HEK293 (cell line): ENCODE data around the gene RAB40AL.

Experiments used
- FEZF1 ChIP-seq: fragments of 450-650 bp; formaldehyde crosslinking; IDR thresholded peaks from 2 replicates; pipeline ENCODE4 v1.5.1; 2016; ENCODE audit warnings: missing biosample characterization, missing genetic modification characterization
- ZNF133 ChIP-seq: fragments of 450-650 bp; formaldehyde crosslinking; IDR thresholded peaks from 2 replicates; pipeline ENCODE4 v1.5.1; 2016; ENCODE audit warnings: missing biosample characterization, missing genetic modification characterization
- ZNF2 ChIP-seq: fragments of 450-650 bp; formaldehyde crosslinking; IDR thresholded peaks from 2 replicates; pipeline ENCODE4 v1.5.1; 2016; ENCODE audit warnings: missing biosample characterization, missing genetic modification characterization
- ZNF302 ChIP-seq: fragments of 450-650 bp; formaldehyde crosslinking; IDR thresholded peaks from 2 replicates; pipeline ENCODE4 v1.5.1; 2016; ENCODE audit warnings: missing biosample characterization, missing genetic modification characterization, low read depth
- ZNF311 ChIP-seq: fragments of 450-650 bp; formaldehyde crosslinking; IDR thresholded peaks from 2 replicates; pipeline ENCODE4 v1.5.1; 2017; ENCODE audit warnings: missing biosample characterization, missing genetic modification characterization, borderline replicate concordance
- ZNF530 ChIP-seq: fragments of 450-650 bp; formaldehyde crosslinking; IDR thresholded peaks from 2 replicates; pipeline ENCODE4 v1.5.1; 2016; ENCODE audit warnings: low read depth, missing biosample characterization, missing genetic modification characterization
- ZNF707 ChIP-seq: fragments of 450-650 bp; formaldehyde crosslinking; IDR thresholded peaks from 2 replicates; pipeline ENCODE4 v1.5.1; 2016; ENCODE audit warnings: missing biosample characterization, missing genetic modification characterization
- ZNF777 ChIP-seq: fragments of 450-650 bp; formaldehyde crosslinking; IDR thresholded peaks from 2 replicates; pipeline ENCODE4 v1.5.1; 2017; ENCODE audit warnings: missing biosample characterization, missing genetic modification characterization, borderline replicate concordance
- TF ChIP-seq, protein P1 (sequence below): fragments of 450-650 bp; formaldehyde crosslinking; IDR thresholded peaks from 2 replicates; pipeline ENCODE4 v1.5.1; 2016; ENCODE audit warnings: missing biosample characterization, missing genetic modification characterization
- TF ChIP-seq, protein P2 (sequence below): fragments of 450-650 bp; formaldehyde crosslinking; IDR thresholded peaks from 2 replicates; pipeline ENCODE4 v1.5.1; 2016; ENCODE audit warnings: missing biosample characterization, missing genetic modification characterization

DNA sequence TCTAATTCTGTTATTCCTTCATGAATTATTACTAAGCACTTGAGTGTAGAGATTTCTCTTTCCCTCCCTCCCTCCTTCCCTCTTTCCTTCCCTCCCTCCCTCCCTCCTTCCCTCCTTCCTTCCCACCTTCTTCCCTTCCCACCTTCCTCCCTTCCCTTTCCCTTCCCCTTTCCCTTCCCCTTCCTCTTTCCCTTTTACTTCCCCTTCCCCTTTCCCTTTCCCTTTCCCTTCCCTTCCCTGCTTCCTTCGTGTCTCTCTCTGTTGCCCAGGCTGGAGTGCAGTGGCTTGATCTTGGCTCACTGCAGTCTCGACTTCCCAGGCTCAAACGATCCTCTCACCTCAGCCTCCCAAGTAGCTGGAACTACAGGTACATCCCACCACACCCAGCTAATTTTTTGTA lies 49.4 kb upstream of the RAB40AL start:
- TF ChIP-seq, protein P1, sequence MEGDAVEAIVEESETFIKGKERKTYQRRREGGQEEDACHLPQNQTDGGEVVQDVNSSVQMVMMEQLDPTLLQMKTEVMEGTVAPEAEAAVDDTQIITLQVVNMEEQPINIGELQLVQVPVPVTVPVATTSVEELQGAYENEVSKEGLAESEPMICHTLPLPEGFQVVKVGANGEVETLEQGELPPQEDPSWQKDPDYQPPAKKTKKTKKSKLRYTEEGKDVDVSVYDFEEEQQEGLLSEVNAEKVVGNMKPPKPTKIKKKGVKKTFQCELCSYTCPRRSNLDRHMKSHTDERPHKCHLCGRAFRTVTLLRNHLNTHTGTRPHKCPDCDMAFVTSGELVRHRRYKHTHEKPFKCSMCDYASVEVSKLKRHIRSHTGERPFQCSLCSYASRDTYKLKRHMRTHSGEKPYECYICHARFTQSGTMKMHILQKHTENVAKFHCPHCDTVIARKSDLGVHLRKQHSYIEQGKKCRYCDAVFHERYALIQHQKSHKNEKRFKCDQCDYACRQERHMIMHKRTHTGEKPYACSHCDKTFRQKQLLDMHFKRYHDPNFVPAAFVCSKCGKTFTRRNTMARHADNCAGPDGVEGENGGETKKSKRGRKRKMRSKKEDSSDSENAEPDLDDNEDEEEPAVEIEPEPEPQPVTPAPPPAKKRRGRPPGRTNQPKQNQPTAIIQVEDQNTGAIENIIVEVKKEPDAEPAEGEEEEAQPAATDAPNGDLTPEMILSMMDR, result no peak
- TF ChIP-seq ZNF302 (tag by site-specific recombination) (no peak), ZNF707 (tag by site-specific recombination) (no peak), ZNF311 (no peak), ZNF777 (no peak), ZNF2 (tag by site-specific recombination) (no peak), ZNF530 (tag by site-specific recombination) (no peak), ZNF133 (tag by site-specific recombination) (no peak), FEZF1 (tag by site-specific recombination) (no peak)
- TF ChIP-seq, protein P2, sequence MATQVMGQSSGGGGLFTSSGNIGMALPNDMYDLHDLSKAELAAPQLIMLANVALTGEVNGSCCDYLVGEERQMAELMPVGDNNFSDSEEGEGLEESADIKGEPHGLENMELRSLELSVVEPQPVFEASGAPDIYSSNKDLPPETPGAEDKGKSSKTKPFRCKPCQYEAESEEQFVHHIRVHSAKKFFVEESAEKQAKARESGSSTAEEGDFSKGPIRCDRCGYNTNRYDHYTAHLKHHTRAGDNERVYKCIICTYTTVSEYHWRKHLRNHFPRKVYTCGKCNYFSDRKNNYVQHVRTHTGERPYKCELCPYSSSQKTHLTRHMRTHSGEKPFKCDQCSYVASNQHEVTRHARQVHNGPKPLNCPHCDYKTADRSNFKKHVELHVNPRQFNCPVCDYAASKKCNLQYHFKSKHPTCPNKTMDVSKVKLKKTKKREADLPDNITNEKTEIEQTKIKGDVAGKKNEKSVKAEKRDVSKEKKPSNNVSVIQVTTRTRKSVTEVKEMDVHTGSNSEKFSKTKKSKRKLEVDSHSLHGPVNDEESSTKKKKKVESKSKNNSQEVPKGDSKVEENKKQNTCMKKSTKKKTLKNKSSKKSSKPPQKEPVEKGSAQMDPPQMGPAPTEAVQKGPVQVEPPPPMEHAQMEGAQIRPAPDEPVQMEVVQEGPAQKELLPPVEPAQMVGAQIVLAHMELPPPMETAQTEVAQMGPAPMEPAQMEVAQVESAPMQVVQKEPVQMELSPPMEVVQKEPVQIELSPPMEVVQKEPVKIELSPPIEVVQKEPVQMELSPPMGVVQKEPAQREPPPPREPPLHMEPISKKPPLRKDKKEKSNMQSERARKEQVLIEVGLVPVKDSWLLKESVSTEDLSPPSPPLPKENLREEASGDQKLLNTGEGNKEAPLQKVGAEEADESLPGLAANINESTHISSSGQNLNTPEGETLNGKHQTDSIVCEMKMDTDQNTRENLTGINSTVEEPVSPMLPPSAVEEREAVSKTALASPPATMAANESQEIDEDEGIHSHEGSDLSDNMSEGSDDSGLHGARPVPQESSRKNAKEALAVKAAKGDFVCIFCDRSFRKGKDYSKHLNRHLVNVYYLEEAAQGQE (tag by site-specific recombination), result no peak
